Measurements from ENCODE around the gene PPP1R13B.

Gene PPP1R13B

GRCh38 chr14:103685276-103686211, 161.8 kb downstream of the PPP1R13B start:
- in situ Hi-C loops (cut with HindIII; ENCODE audit: low pct_ligation_motif_present, low pct_unique_long_range_greater_than_20kb, low sequenced_read_pairs) = no loop called here
- DNase-seq = no peak

- in situ Hi-C loops (cut with HindIII; ENCODE audit: low pct_ligation_motif_present, low pct_unique_long_range_greater_than_20kb, low sequenced_read_pairs) = no loop called here
- DNase-seq = no peak
Measured at GRCh38 chr14:103684871-103685270, 162.5 kb downstream of the PPP1R13B start.

- no peak for DNase-seq
- in situ Hi-C loops (cut with HindIII; ENCODE audit: low pct_ligation_motif_present, low pct_unique_long_range_greater_than_20kb, low sequenced_read_pairs) = no loop called here
Measured at GRCh38 chr14:103684471-103684870, 162.9 kb downstream of the PPP1R13B start.
